CD4-positive, alpha-beta T cell treated with Interleukin-10 for 1 hour (primary cell): Measurements from ENCODE around the gene PAX1.

Experiments used
- DNase-seq: peaks from one replicate; pipeline ENCODE4 v3.0.0-alpha.2; 2020

PAX1 gene

GRCh38 chr20:21741266-21741665, 35.8 kb downstream of the PAX1 start:
- no peak for DNase-seq

DNA sequence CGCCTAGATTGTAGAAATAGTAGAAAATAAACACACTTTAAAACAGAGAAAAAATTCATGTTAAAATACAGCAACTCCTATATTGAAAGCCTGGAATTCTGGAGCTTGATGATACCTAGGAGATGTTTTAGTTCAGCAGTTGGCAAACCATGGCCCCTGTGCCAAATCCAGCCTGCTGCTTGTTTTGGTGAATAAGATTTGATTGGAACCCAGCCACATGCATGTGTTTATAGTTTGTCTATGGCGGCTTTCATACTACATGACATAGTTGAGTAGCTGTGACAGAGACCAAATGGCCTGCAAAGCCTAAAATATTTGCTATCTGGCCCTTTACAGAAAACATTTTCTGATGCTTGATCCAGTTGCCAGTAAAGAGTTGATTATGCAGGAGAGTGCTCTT, 57.2 kb downstream of the PAX1 start:
- no peak for DNase-seq

DNA sequence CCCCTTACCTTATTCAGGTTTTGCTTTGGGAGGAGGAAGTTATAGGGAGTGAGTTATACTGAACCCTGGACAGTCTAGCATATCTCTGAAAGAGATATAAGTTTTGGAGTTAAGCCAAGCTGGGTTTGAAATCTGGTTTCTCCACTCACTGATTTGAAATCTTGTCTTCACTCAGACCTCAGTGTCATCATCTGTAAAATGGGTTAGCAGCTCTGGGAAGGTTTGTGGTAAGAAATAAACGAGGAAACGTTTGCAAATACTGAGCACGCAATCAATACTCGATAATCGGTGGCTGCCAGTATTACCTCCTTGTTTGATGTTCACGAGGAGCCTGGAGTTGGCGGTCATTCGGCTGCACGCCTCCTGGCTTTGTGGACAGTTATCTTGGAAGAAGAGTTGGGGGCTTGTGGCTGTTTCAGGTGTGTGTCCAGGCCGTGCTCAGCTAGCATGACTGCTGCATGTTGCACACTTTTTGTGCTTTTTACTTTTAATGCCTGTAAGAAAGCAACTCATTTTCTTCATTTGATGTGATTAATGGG, 61.8 kb downstream of the PAX1 start:
- DNase-seq: no peak

- no peak for DNase-seq
These were observed 62.3 kb downstream of the PAX1 start for GRCh38 chr20:21767739-21768223.
